H9 (cell line): ENCODE results near the gene PRIMPOL. TPM values are rescaled to one million over a fixed set of nuclear protein-coding genes. Genes with fewer than 3 reads are reported as not detected.

ENCODE experiments used
- DNase-seq: peaks from one replicate; pipeline ENCODE4 v3.0.0-alpha.2; 2017
- H2AFZ ChIP-seq: one replicate; pipeline ENCODE4 v1.6.1; 2013; ENCODE audit warnings: mild to moderate bottlenecking, low read length, control low read depth, moderate library complexity
- H2AK5ac ChIP-seq: 2 replicates; pipeline ENCODE4 v1.6.1; 2013; ENCODE audit warnings: low read length, control low read depth, mixed read lengths; ENCODE audit not compliant: insufficient read length
- H2BK120ac ChIP-seq: one replicate; pipeline ENCODE4 v1.6.1; 2013; ENCODE audit warnings: low read depth, mild to moderate bottlenecking, low read length, control low read depth, inconsistent platforms; ENCODE audit not compliant: poor library complexity, severe bottlenecking
- H2BK12ac ChIP-seq: 2 replicates; pipeline ENCODE4 v1.6.1; 2013; ENCODE audit warnings: low read length, control low read depth, mixed read lengths, low read depth; ENCODE audit not compliant: insufficient read length
- H2BK15ac ChIP-seq: 2 replicates; pipeline ENCODE4 v1.6.1; 2013; ENCODE audit warnings: low read depth, low read length, control low read depth
- H2BK20ac ChIP-seq: one replicate; pipeline ENCODE4 v1.6.1; 2013; ENCODE audit warnings: low read depth, mild to moderate bottlenecking, low read length, control low read depth, inconsistent platforms; ENCODE audit not compliant: poor library complexity, severe bottlenecking
- H2BK5ac ChIP-seq: 2 replicates; pipeline ENCODE4 v1.6.1; 2013; ENCODE audit warnings: low read length, control low read depth, mixed read lengths; ENCODE audit not compliant: insufficient read length
- H3K14ac ChIP-seq: 2 replicates; pipeline ENCODE4 v1.6.1; 2013; ENCODE audit warnings: low read length, control low read depth; ENCODE audit not compliant: insufficient read depth
- H3K18ac ChIP-seq: 2 replicates; pipeline ENCODE4 v1.6.1; 2013; ENCODE audit warnings: low read depth, mild to moderate bottlenecking, mixed read lengths, low read length, control low read depth; ENCODE audit not compliant: insufficient read length
- H3K23ac ChIP-seq: 2 replicates; pipeline ENCODE4 v1.6.1; 2013; ENCODE audit warnings: low read length, control low read depth, mixed read lengths, low read depth; ENCODE audit not compliant: insufficient read length
- H3K23me2 ChIP-seq: 2 replicates; pipeline ENCODE4 v1.6.1; 2013; ENCODE audit warnings: low read depth, mild to moderate bottlenecking, mixed read lengths, low read length, control low read depth; ENCODE audit not compliant: insufficient read length, poor library complexity, severe bottlenecking
- H3K27ac ChIP-seq: 2 replicates; pipeline ENCODE4 v1.5.1; 2013; ENCODE audit warnings: low read length, control low read depth, mixed read lengths, low read depth; ENCODE audit not compliant: insufficient read length
- H3K27me3 ChIP-seq: 2 replicates; pipeline ENCODE4 v1.6.1; 2013; ENCODE audit warnings: low read length, control low read depth, inconsistent platforms; ENCODE audit not compliant: insufficient read depth
- H3K4ac ChIP-seq: 2 replicates; pipeline ENCODE4 v1.6.1; 2013; ENCODE audit warnings: low read depth, mild to moderate bottlenecking, control low read depth, inconsistent platforms, low read length, moderate library complexity
- H3K4me1 ChIP-seq: 2 replicates; pipeline ENCODE4 v1.6.1; 2013; ENCODE audit warnings: low read length, control low read depth, inconsistent platforms; ENCODE audit not compliant: insufficient read depth
- H3K4me2 ChIP-seq: 2 replicates; pipeline ENCODE4 v1.6.1; 2013; ENCODE audit warnings: low read length, control low read depth, mixed read lengths; ENCODE audit not compliant: insufficient read length, insufficient read depth
- H3K56ac ChIP-seq: 2 replicates; pipeline ENCODE4 v1.6.1; 2013; ENCODE audit warnings: low read depth, mild to moderate bottlenecking, mixed read lengths, low read length, control low read depth; ENCODE audit not compliant: insufficient read length
- H3K79me1 ChIP-seq: 2 replicates; pipeline ENCODE4 v1.6.1; 2013; ENCODE audit warnings: low read depth, mild to moderate bottlenecking, moderate library complexity, low read length, control low read depth, inconsistent platforms; ENCODE audit not compliant: insufficient read depth, poor library complexity, severe bottlenecking
- H3K79me2 ChIP-seq: 2 replicates; pipeline ENCODE4 v1.6.1; 2013; ENCODE audit warnings: low read length, control low read depth, inconsistent platforms; ENCODE audit not compliant: insufficient read depth
- H3K9ac ChIP-seq: 2 replicates; pipeline ENCODE4 v1.6.1; 2013; ENCODE audit warnings: low read length, control low read depth, mixed read lengths; ENCODE audit not compliant: insufficient read length; ENCODE audit errors: extremely low read depth
- H3K9me3 ChIP-seq: one replicate; pipeline ENCODE4 v1.6.1; 2013; ENCODE audit warnings: low read depth, low read length, inconsistent platforms; ENCODE audit not compliant: control insufficient read depth
- H3T11ph ChIP-seq: one replicate; pipeline ENCODE4 v1.6.1; 2013; ENCODE audit warnings: mild to moderate bottlenecking, low read length, control low read depth, inconsistent platforms
- H4K20me1 ChIP-seq: one replicate; pipeline ENCODE4 v1.6.1; 2013; ENCODE audit not compliant: control insufficient read depth, insufficient read length, insufficient read depth
- H4K5ac ChIP-seq: 2 replicates; pipeline ENCODE4 v1.6.1; 2013; ENCODE audit warnings: low read depth, mild to moderate bottlenecking, mixed read lengths, low read length, control low read depth; ENCODE audit not compliant: insufficient read length
- H4K8ac ChIP-seq: replicated peaks from 2 replicates; pipeline ENCODE4 v1.6.1; 2013; ENCODE audit warnings: low read length, control low read depth, mixed read lengths, low read depth; ENCODE audit not compliant: insufficient read length
- H4K91ac ChIP-seq: 2 replicates; pipeline ENCODE4 v1.6.1; 2013; ENCODE audit warnings: low read depth, mild to moderate bottlenecking, moderate library complexity, mixed read lengths, low read length, control low read depth; ENCODE audit not compliant: insufficient read length
- H3K27ac Mint-ChIP-seq, 3 experiments: 2 replicates in 2 of 3; 3 replicates in 1 of 3; pipeline ENCODE4 v1.8.0; 2020 to 2021; ENCODE audit warnings: mixed read lengths in 3 of 3, mild to moderate bottlenecking in 1 of 3, moderate library complexity in 1 of 3
- H3K27me3 Mint-ChIP-seq: 2 replicates; pipeline ENCODE4 v1.8.0; 2021; ENCODE audit warnings: low read depth, mild to moderate bottlenecking, moderate library complexity, mixed read lengths
- H3K36me3 Mint-ChIP-seq, 3 experiments: 2 replicates in 2 of 3; 3 replicates in 1 of 3; pipeline ENCODE4 v1.8.0; 2020 to 2021; ENCODE audit warnings: low read depth in 3 of 3, mixed read lengths in 3 of 3; ENCODE audit not compliant: insufficient read depth in 1 of 3
- H3K4me1 Mint-ChIP-seq, 2 experiments: 2 replicates each; pipeline ENCODE4 v1.8.0; 2020; ENCODE audit warnings: mixed read lengths in 2 of 2
- H3K4me3 Mint-ChIP-seq, 2 experiments: 2 replicates in 1 of 2; 3 replicates in 1 of 2; pipeline ENCODE4 v1.8.0; 2020 to 2021; ENCODE audit warnings: mild to moderate bottlenecking in 2 of 2, mixed read lengths in 2 of 2, moderate library complexity in 1 of 2
- H3K9me3 Mint-ChIP-seq, 2 experiments: 2 replicates in 1 of 2; 3 replicates in 1 of 2; pipeline ENCODE4 v1.8.0; 2020; ENCODE audit warnings: mild to moderate bottlenecking in 2 of 2, mixed read lengths in 2 of 2, moderate library complexity in 1 of 2
- CTCF ChIP-seq: fragments of 200-600 bp; sonication (generic); conservative IDR thresholded peaks from 3 replicates; pipeline ENCODE4 v1.8.0; 2021; ENCODE audit warnings: antibody characterized with exemption, mild to moderate bottlenecking
- WGBS: extraction: QIAGEN DNeasy Blood & Tissue Kit; methylation state at CpG from one replicate; pipeline ENCODE4 v1.1.7; 2013; ENCODE audit warnings: missing lambda C conversion rate, low lambda C conversion rate, mixed read lengths; ENCODE audit not compliant: insufficient read length; ENCODE audit errors: extremely low coverage; 5-methylcytosine and 5-hydroxymethylcytosine counted together
- total RNA-seq: library from RNA; stranded (reverse); gene quantifications from 2 replicates; pipeline ENCODE4 v1.2.1, GENCODE V29; 2021

PRIMPOL gene
- total RNA-seq, 1 experiment from 2014 or later: 4.9 TPM

GRCh38 chr4:184675821-184676492 lies 26.4 kb downstream of the PRIMPOL start:
- no peak for TF ChIP-seq CTCF
- Histone ChIP-seq H2AFZ (no peak overlapping the region), H3K4me1 (no peaks in the 10 kb centered on the region), H3K4me2 (no peak overlapping the region), H3K9me3 (no peaks in the 10 kb centered on the region), H3K4ac (no peak overlapping the region), H3K56ac (no peak overlapping the region), H3K23ac (no peak overlapping the region), H2BK15ac (no peak overlapping the region), H3K9ac (no peak overlapping the region), H3K14ac (no peak overlapping the region), H2BK20ac (no peak overlapping the region), H3K79me2 (no peaks in the 10 kb centered on the region), H4K91ac (no peak overlapping the region), H3K18ac (no peak overlapping the region), H3T11ph (no peak overlapping the region), H4K20me1 (no peaks in the 10 kb centered on the region), H2BK120ac (no peak overlapping the region), H3K23me2 (no peaks in the 10 kb centered on the region), H3K27ac (no peak overlapping the region), H4K5ac (no peak overlapping the region), H3K27me3 (no peaks in the 10 kb centered on the region), H4K8ac (no peak overlapping the region), H2BK5ac (no peak overlapping the region), H2BK12ac (no peak overlapping the region), H2AK5ac (no peak overlapping the region), H3K79me1 (no peaks in the 10 kb centered on the region)
- no peak overlapping the region for H3K27ac Mint-ChIP-seq
- no peaks in the 10 kb centered on the region for H3K4me1 Mint-ChIP-seq
- H3K4me3 Mint-ChIP-seq: no peak overlapping the region
- WGBS: no CpG with 5 or more reads among the region's 3 CpGs
- no peak for DNase-seq
- peaks cover 11 to 39% (median 22%) of the 10 kb centered on the region in 3 experiments for H3K36me3 Mint-ChIP-seq
- no peaks in the 10 kb centered on the region for H3K27me3 Mint-ChIP-seq
- peaks cover 8% of the 10 kb centered on the region in 2 experiments; a peak in 3 of 5 replicates for H3K9me3 Mint-ChIP-seq
